Pons (tissue), 1 donor: ENCODE measurements around the gene WEE1.

Source experiments
- DNase-seq: peaks from one replicate; pipeline ENCODE4 v3.0.0-alpha.2; 2016; ENCODE audit warnings: low spot score

Gene WEE1

GRCh38 chr11:9566561-9567063, 6.9 kb upstream of the WEE1 start:
- no peak for DNase-seq

- no peak for DNase-seq
These were observed 6.1 kb upstream of the WEE1 start for GRCh38 chr11:9567401-9567800.

GRCh38 chr11:9568161-9568853, 5.2 kb upstream of the WEE1 start:
- no peak for DNase-seq

GRCh38 chr11:9568854-9569587, 4.4 kb upstream of the WEE1 start:
- DNase-seq: no peak

GRCh38 chr11:9569588-9570164, 3.8 kb upstream of the WEE1 start:
- no peak for DNase-seq

- DNase-seq: no peak
These were observed 3.0 kb upstream of the WEE1 start for GRCh38 chr11:9570313-9571025.

GRCh38 chr11:9571071-9571762, 2.3 kb upstream of the WEE1 start:
- DNase-seq: no peak

GRCh38 chr11:9571763-9572115, 1.7 kb upstream of the WEE1 start:
- DNase-seq: no peak

- DNase-seq: no peak
These were observed 528 bp downstream of the WEE1 start for GRCh38 chr11:9573775-9574621.

GRCh38 chr11:9574622-9575259, 1.3 kb downstream of the WEE1 start:
- DNase-seq: no peak

GRCh38 chr11:9575260-9576240, 2.1 kb downstream of the WEE1 start:
- no peak for DNase-seq

GRCh38 chr11:9576701-9577381, 3.4 kb downstream of the WEE1 start:
- DNase-seq: no peak

- no peak for DNase-seq
These were observed 4.1 kb downstream of the WEE1 start for GRCh38 chr11:9577556-9577955.

GRCh38 chr11:9580894-9581293, 7.4 kb downstream of the WEE1 start:
- DNase-seq: no peak

GRCh38 chr11:9581556-9582161, 8.2 kb downstream of the WEE1 start:
- no peak for DNase-seq

GRCh38 chr11:9590717-9591116, 17.2 kb downstream of the WEE1 start:
- DNase-seq: no peak

- no peak for DNase-seq
These were observed 21.0 kb downstream of the WEE1 start for GRCh38 chr11:9594267-9595046.
